Upper lobe of left lung (tissue), 6 donors: ENCODE data around the gene THAP12. TPM values are rescaled to one million over a fixed set of nuclear protein-coding genes. Genes with fewer than 3 reads are reported as not detected.

Source experiments
- ATAC-seq, 2 donors: fragments of 200-7000 bp; cut with Tn5 transposase; one replicate each; pipeline ENCODE4 v1.9.1; 2022; ENCODE audit warnings: mild to moderate bottlenecking in 2 of 2, moderate library complexity in 2 of 2; ENCODE audit not compliant: low FRiP score in 2 of 2
- DNase-seq, 2 donors: peaks; one replicate each; pipeline ENCODE4 v3.0.0-alpha.2; 2019 to 2020
- H3K27ac ChIP-seq, 4 donors: fragments of 200-600 bp; sonication (generic); one replicate each; pipeline ENCODE4 v1.5.1; 2016 to 2019
- H3K27me3 ChIP-seq, 4 donors: fragments of 200-600 bp; sonication (generic); one replicate each; pipeline ENCODE4 v1.5.1; 2017 to 2019
- H3K36me3 ChIP-seq, 4 donors: fragments of 200-600 bp; sonication (generic); one replicate each; pipeline ENCODE4 v1.5.1; 2016 to 2019
- H3K4me1 ChIP-seq, 4 donors: fragments of 200-600 bp; sonication (generic); one replicate each; pipeline ENCODE4 v1.5.1; 2018 to 2019
- H3K4me3 ChIP-seq, 4 donors: fragments of 200-600 bp; sonication (generic); one replicate each; pipeline ENCODE4 v1.5.1; 2017 to 2019; ENCODE audit warnings: mild to moderate bottlenecking in 2 of 4, moderate library complexity in 1 of 4
- H3K9me3 ChIP-seq, 4 donors: fragments of 200-600 bp; sonication (generic); one replicate each; pipeline ENCODE4 v1.5.1; 2018 to 2019
- EP300 ChIP-seq, 4 donors: sonication (generic); formaldehyde crosslinking; IDR thresholded peaks; one replicate each; pipeline ENCODE4 v1.5.1; 2017; ENCODE audit warnings: antibody characterized with exemption in 4 of 4, control low read depth in 2 of 4
- POLR2A ChIP-seq, 4 donors: fragments of 450-650 bp; IDR thresholded peaks; one replicate each; pipeline ENCODE4 v1.5.1; 2016 to 2017; ENCODE audit warnings: antibody characterized with exemption in 4 of 4, mild to moderate bottlenecking in 2 of 4
- POLR2AphosphoS5 ChIP-seq, 2 donors: sonication (generic); formaldehyde crosslinking; IDR thresholded peaks; one replicate each; pipeline ENCODE4 v1.5.1; 2017; ENCODE audit warnings: antibody characterized with exemption in 2 of 2
- WGBS, 2 donors: methylation state at CpG; one replicate each; pipeline ENCODE4 v1.1.5; 2017 to 2018; 5-methylcytosine and 5-hydroxymethylcytosine counted together
- total RNA-seq, 6 donors: library from RNA; depleted of rRNA in 4 of 6; stranded (reverse); fragments of >200 nt in 4 of 6; gene quantifications; one replicate each; pipeline versions ENCODE4 v1.1.0 to v1.2.1, GENCODE V29; 2016 to 2021
- TF ChIP-seq, protein P1 (sequence below), 6 experiments: fragments of 450-650 bp in 4 of 6; fragments of 200-600 bp in 2 of 6; sonication (generic) in 2 of 6; IDR thresholded peaks; one replicate each; pipeline ENCODE4 v1.5.1; 2016 to 2019; ENCODE audit warnings: antibody characterized with exemption in 6 of 6
- donor health status: DM: no; HTN: no; CAD: no; lungs with moderate emphysema.
- donor health status: DM: no; HTN: yes; CAD: no; lungs with severe emphysema.

THAP12 gene
- total RNA-seq, 6 donors from 2014 or later: 9.1 to 35.8 (median 34.2) TPM

DNA sequence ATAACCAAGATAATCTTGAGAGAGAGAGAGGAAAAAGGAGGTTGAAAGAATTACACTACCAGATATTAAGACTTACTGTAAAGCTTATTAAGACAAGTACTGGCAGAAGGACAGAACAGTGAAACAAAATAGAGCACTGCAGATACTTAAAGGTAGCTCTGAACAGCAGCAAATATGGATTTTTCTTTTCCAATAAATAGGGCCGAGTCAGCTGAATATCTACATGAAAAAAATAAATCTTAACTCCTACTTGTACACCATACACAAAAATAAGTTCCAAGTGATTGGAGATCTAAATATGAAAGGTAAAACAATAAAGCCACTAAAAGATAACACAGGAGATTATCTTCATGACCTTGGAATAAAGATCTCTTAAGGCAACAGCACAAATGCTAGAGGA is 12.4 kb downstream of the THAP12 start:
- Histone ChIP-seq H3K27ac (no peak overlapping the region), H3K9me3 (no peaks in the 10 kb centered on the region), H3K4me3 (no peak overlapping the region), H3K27me3 (no peaks in the 10 kb centered on the region), H3K36me3 (peaks cover 0 to 6% (median 0%) of the 10 kb centered on the region in 4 donors), H3K4me1 (peaks cover 11 to 34% (median 13%) of the 10 kb centered on the region in 4 donors)
- WGBS, 2 donors: 63 to 65% methylated on average over 1 of the region's 1 CpG
- DNase-seq: no peak
- no peak for ATAC-seq
- TF ChIP-seq POLR2AphosphoS5 (IDR thresholded peaks at IDR 0.05): no peak
- TF ChIP-seq POLR2A (IDR thresholded peaks at IDR 0.05): no peak
- TF ChIP-seq EP300 (IDR thresholded peaks at IDR 0.05): no peak
- TF ChIP-seq, protein P1, sequence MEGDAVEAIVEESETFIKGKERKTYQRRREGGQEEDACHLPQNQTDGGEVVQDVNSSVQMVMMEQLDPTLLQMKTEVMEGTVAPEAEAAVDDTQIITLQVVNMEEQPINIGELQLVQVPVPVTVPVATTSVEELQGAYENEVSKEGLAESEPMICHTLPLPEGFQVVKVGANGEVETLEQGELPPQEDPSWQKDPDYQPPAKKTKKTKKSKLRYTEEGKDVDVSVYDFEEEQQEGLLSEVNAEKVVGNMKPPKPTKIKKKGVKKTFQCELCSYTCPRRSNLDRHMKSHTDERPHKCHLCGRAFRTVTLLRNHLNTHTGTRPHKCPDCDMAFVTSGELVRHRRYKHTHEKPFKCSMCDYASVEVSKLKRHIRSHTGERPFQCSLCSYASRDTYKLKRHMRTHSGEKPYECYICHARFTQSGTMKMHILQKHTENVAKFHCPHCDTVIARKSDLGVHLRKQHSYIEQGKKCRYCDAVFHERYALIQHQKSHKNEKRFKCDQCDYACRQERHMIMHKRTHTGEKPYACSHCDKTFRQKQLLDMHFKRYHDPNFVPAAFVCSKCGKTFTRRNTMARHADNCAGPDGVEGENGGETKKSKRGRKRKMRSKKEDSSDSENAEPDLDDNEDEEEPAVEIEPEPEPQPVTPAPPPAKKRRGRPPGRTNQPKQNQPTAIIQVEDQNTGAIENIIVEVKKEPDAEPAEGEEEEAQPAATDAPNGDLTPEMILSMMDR (IDR thresholded peaks at IDR 0.05): no peak

DNA sequence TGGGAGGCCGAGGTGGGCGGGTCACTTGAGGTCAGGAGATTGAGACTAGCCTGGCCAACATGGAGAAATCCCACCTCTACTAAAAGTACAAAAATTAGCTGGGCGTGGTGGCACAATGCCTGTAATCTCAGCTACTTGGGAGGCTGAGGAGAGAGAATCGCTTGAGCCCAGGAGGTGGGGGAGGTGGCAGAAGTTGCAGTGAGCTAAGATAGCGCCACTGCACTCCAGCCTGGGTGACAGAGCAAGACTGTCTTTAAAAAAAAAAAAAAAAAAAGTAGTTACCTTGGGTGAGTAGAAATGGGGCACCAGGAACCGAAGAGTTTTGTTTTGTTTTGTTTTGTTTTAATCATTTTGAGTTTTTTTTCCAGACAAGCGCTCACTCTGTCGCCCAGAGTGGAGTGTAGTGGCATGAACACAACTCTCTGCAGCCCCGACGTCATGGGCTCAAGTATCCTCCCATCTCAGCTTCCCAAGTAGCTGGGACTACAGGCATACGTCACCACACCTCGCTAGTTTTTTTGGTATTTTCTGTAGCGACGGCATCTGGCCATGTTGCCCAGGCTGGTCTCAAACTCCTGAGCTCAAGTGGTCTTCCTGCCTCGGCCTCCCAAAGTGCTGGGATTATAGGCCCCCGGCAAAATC is 15.8 kb downstream of the THAP12 start:
- no peak for TF ChIP-seq EP300 (IDR thresholded peaks at IDR 0.05)
- no peak for TF ChIP-seq POLR2AphosphoS5 (IDR thresholded peaks at IDR 0.05)
- TF ChIP-seq POLR2A (IDR thresholded peaks at IDR 0.05): no peak
- TF ChIP-seq, protein P1 (IDR thresholded peaks at IDR 0.05): no peak
- Histone ChIP-seq H3K27me3 (no peaks in the 10 kb centered on the region), H3K4me3 (no peak overlapping the region), H3K27ac (no peak overlapping the region), H3K4me1 (peaks cover 0 to 15% (median 5%) of the 10 kb centered on the region in 4 donors), H3K9me3 (no peaks in the 10 kb centered on the region), H3K36me3 (peaks cover 0 to 16% (median 0%) of the 10 kb centered on the region in 4 donors)
- ATAC-seq: no peak
- no peak for DNase-seq
- WGBS, 2 donors: 91 to 94% methylated on average over 16 of the region's 16 CpGs

DNA sequence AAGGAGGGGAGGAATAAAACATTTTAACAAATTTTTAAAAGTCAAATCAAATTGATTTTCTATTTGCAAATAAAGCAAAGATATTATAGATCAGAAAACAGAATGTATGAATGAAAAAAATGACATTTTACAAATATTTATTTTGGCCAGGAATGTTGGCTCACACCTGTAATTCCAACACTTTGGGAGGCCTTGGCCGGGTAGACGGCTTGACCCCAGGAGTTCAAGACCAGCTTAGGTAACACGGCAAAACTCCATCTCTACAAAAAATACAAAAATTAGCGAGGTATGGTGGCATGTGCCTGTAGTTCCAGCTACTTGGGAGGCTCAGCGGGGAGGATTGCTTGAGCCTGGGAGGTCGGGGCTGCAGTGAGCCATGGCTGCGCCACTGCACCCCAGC is 18.2 kb downstream of the THAP12 start:
- H3K4me3 ChIP-seq: no peak overlapping the region
- peaks cover 0 to 26% (median 0%) of the 10 kb centered on the region in 4 donors for H3K36me3 ChIP-seq
- DNase-seq (no peak), ATAC-seq (no peak)
- H3K4me1 ChIP-seq: peaks cover 0 to 6% (median 0%) of the 10 kb centered on the region in 4 donors
- H3K27ac ChIP-seq: no peak overlapping the region
- WGBS, 2 donors: 84 to 87% methylated on average over 7 of the region's 7 CpGs
- H3K27me3 ChIP-seq: no peaks in the 10 kb centered on the region
- TF ChIP-seq, protein P1 (IDR thresholded peaks at IDR 0.05): no peak
- TF ChIP-seq EP300 (IDR thresholded peaks at IDR 0.05) (no peak), POLR2AphosphoS5 (IDR thresholded peaks at IDR 0.05) (no peak), POLR2A (IDR thresholded peaks at IDR 0.05) (no peak)
- no peaks in the 10 kb centered on the region for H3K9me3 ChIP-seq

DNA sequence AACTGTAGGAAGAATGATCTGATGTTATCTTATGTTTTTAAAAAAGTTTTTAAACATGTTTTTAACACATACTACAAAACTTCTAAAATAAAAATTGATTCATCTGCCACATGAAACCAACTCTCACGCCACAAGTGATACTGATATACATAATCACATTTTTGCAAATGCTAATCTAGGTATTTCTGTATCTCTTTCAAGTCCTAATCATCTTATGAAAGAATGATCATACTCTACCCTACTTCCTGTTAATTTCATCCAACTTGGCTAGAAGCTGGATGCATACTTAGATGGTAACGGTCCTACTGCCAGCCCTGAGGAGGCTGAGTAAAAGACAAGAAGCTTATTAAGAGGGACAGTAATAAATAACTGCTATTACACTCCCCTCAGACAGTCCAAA is 19.2 kb downstream of the THAP12 start:
- Histone ChIP-seq H3K27ac (no peak overlapping the region), H3K9me3 (no peaks in the 10 kb centered on the region), H3K4me1 (peaks cover 0 to 6% (median 0%) of the 10 kb centered on the region in 4 donors), H3K27me3 (no peaks in the 10 kb centered on the region), H3K4me3 (no peak overlapping the region), H3K36me3 (peaks cover 0 to 26% (median 0%) of the 10 kb centered on the region in 4 donors)
- DNase-seq (no peak), ATAC-seq (no peak)
- 76 to 86% methylated on average over 2 of the region's 2 CpGs for WGBS, 2 donors
- TF ChIP-seq, protein P1 (IDR thresholded peaks at IDR 0.05): no peak
- no peak for TF ChIP-seq POLR2AphosphoS5 (IDR thresholded peaks at IDR 0.05)
- no peak for TF ChIP-seq POLR2A (IDR thresholded peaks at IDR 0.05)

DNA sequence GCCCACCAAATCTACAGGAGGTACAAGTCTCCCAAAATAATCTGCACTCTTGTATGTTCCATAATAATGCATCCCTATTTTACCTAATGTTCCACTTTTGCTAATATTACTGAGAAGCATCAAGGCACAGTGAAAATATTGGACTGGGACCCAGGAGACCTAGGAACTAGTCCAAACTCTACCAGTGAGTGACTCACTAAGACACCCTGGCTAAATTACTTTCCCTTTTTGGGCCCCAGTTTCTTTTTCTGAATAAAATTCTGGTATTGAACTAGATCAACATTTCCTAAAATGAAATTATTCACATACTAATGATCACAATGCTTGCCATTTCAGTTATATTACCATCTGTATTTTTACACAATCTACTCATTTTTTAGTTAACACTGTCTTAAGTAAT is 19.6 kb downstream of the THAP12 start:
- peaks cover 0 to 5% (median 0%) of the 10 kb centered on the region in 4 donors for H3K4me1 ChIP-seq
- no peak overlapping the region for H3K27ac ChIP-seq
- no peak overlapping the region for H3K4me3 ChIP-seq
- ATAC-seq (no peak), DNase-seq (no peak)
- no peaks in the 10 kb centered on the region for H3K27me3 ChIP-seq
- TF ChIP-seq, protein P1 (IDR thresholded peaks at IDR 0.05): no peak
- no peak for TF ChIP-seq EP300 (IDR thresholded peaks at IDR 0.05)
- no peaks in the 10 kb centered on the region for H3K9me3 ChIP-seq
- H3K36me3 ChIP-seq: peaks cover 0 to 28% (median under 1%) of the 10 kb centered on the region in 4 donors
